H1 (cell line): ENCODE results near the gene TOMM40. TPM values are rescaled to one million over a fixed set of nuclear protein-coding genes. Genes with fewer than 3 reads are reported as not detected.
A peak's percentile ranks its signal among the peaks of the same experiment; 100 is the strongest.
"Not testable (repeated sequence)": the region's sequence is repeated elsewhere in the genome, so short reads cannot be mapped to it uniquely, and the experiment has no call there.

Experiments
- CTCF ChIA-PET: fragments of 300-600 bp; sonication (Branson Sonifier 250); formaldehyde crosslinking; loops from one replicate; lab custom pipeline; 2021; ENCODE audit not compliant: partially characterized antibody; lab: Charles Lee
- POLR2A ChIA-PET: fragments of 300-600 bp; sonication (Branson Sonifier 250); formaldehyde crosslinking; loops from one replicate; lab custom pipeline; 2021; ENCODE audit warnings: inconsistent platforms; ENCODE audit not compliant: partially characterized antibody; lab: Charles Lee
- DNase-seq, 2 experiments: peaks; one replicate each; pipeline versions ENCODE4 v3.0.0 to v3.0.0-alpha.2; 2010 to 2022; ENCODE audit warnings: low spot score in 2 of 2, low read depth in 1 of 2, mixed read lengths in 1 of 2
- FAIRE-seq: peaks from 2 replicates; lab custom pipeline; 2011; peaks lifted over from hg19 to GRCh38; lab: Jason Lieb, UNC
- H2AFZ ChIP-seq: 2 replicates; pipeline ENCODE4 v1.8.1; 2012; ENCODE audit warnings: low read length, inconsistent platforms
- H2AK5ac ChIP-seq: 2 replicates; pipeline ENCODE4 v1.6.1; 2013; ENCODE audit warnings: low read depth, low read length
- H2BK120ac ChIP-seq: replicated peaks from 2 replicates; pipeline ENCODE3; 2013; ENCODE audit warnings: low read depth, low read length, inconsistent platforms
- H2BK12ac ChIP-seq: 2 replicates; pipeline ENCODE4 v1.6.1; 2013; ENCODE audit warnings: low read depth, low read length
- H2BK15ac ChIP-seq: 2 replicates; pipeline ENCODE4 v1.6.1; 2013; ENCODE audit warnings: low read length
- H2BK20ac ChIP-seq: 2 replicates; pipeline ENCODE4 v1.6.1; 2013; ENCODE audit warnings: low read length
- H2BK5ac ChIP-seq: 2 replicates; pipeline ENCODE4 v1.6.1; 2013; ENCODE audit warnings: low read depth, low read length
- H3K14ac ChIP-seq: 2 replicates; pipeline ENCODE4 v1.6.1; 2013; ENCODE audit warnings: inconsistent platforms; ENCODE audit not compliant: insufficient read length
- H3K18ac ChIP-seq: 2 replicates; pipeline ENCODE4 v1.6.1; 2013; ENCODE audit warnings: low read length; ENCODE audit errors: extremely low read depth
- H3K23ac ChIP-seq: 2 replicates; pipeline ENCODE4 v1.6.1; 2013; ENCODE audit warnings: inconsistent platforms; ENCODE audit not compliant: insufficient read length
- H3K23me2 ChIP-seq: 2 replicates; pipeline ENCODE4 v1.6.1; 2013; ENCODE audit warnings: low read depth, low read length
- H3K27ac ChIP-seq: 2 replicates; pipeline ENCODE4 v1.6.1; 2011; ENCODE audit warnings: low read depth, low read length, inconsistent platforms
- H3K27me3 ChIP-seq, 4 experiments: replicated peaks in 1 of 4; 1 replicate in 1 of 4; 2 replicates in 3 of 4; pipeline versions ENCODE4 v1.6.1 to v1.8.1; 2011 to 2013; ENCODE audit warnings: low read length in 3 of 4, mild to moderate bottlenecking in 3 of 4, inconsistent platforms in 2 of 4, mixed read lengths in 2 of 4, moderate library complexity in 1 of 4; ENCODE audit not compliant: control insufficient read depth in 3 of 4, insufficient read depth in 3 of 4; ENCODE audit errors: extremely low read depth in 1 of 4
- H3K36me3 ChIP-seq, 4 experiments: 2 replicates each; pipeline versions ENCODE4 v1.6.1 to v1.8.1; 2011 to 2013; ENCODE audit warnings: mild to moderate bottlenecking in 4 of 4, low read length in 3 of 4, moderate library complexity in 2 of 4, control low read depth in 1 of 4, inconsistent platforms in 1 of 4; ENCODE audit not compliant: insufficient read depth in 4 of 4, control insufficient read depth in 2 of 4
- H3K4ac ChIP-seq: replicated peaks from 2 replicates; pipeline ENCODE3; 2013; ENCODE audit warnings: low read length, low read depth, mixed read lengths, inconsistent platforms; ENCODE audit not compliant: insufficient read length
- H3K4me1 ChIP-seq, 4 experiments: replicated peaks in 1 of 4; 1 replicate in 1 of 4; 2 replicates in 3 of 4; pipeline versions ENCODE4 v1.6.1 to v1.8.1; 2011 to 2013; ENCODE audit warnings: low read length in 3 of 4, inconsistent platforms in 2 of 4, mixed read lengths in 1 of 4; ENCODE audit not compliant: insufficient read depth in 4 of 4, control insufficient read depth in 3 of 4
- H3K4me2 ChIP-seq, 2 experiments: 2 replicates each; pipeline versions ENCODE4 v1.6.1 to v1.8.1; 2011 to 2013; ENCODE audit warnings: low read depth in 2 of 2, low read length in 2 of 2, control low read depth in 1 of 2, inconsistent platforms in 1 of 2, mild to moderate bottlenecking in 1 of 2; ENCODE audit not compliant: insufficient read depth in 1 of 2
- H3K4me3 ChIP-seq, 4 experiments: fragments of 200-600, 300-600 bp in 1 of 4; sonication (generic), shearing (Covaris generic), sonication (Bioruptor Twin) in 1 of 4; 2 replicates each; pipeline versions ENCODE4 v1.5.1 to v1.8.1; 2011 to 2016; ENCODE audit warnings: low read length in 4 of 4, low read depth in 3 of 4, control low read depth in 2 of 4, inconsistent platforms in 2 of 4, mild to moderate bottlenecking in 2 of 4, mixed read lengths in 1 of 4, moderate library complexity in 1 of 4; ENCODE audit not compliant: insufficient read depth in 2 of 4; ENCODE audit errors: extremely low read depth in 1 of 4
- H3K56ac ChIP-seq: replicated peaks from 2 replicates; pipeline ENCODE3; 2013; ENCODE audit warnings: low read depth, mild to moderate bottlenecking, mixed read lengths, low read length, inconsistent platforms; ENCODE audit not compliant: insufficient read length
- H3K79me1 ChIP-seq: 2 replicates; pipeline ENCODE4 v1.6.1; 2013; ENCODE audit warnings: low read depth, low read length, control low read depth
- H3K79me2 ChIP-seq, 2 experiments: 2 replicates each; pipeline versions ENCODE4 v1.6.1 to v1.8.1; 2012 to 2013; ENCODE audit warnings: low read length in 2 of 2, mild to moderate bottlenecking in 2 of 2, inconsistent platforms in 1 of 2; ENCODE audit not compliant: insufficient read depth in 2 of 2, control insufficient read depth in 1 of 2
- H3K9ac ChIP-seq, 4 experiments: replicated peaks in 1 of 4; 1 replicate in 1 of 4; 2 replicates in 3 of 4; pipeline versions ENCODE4 v1.6.1 to v1.8.1; 2011 to 2013; ENCODE audit warnings: low read depth in 3 of 4, low read length in 3 of 4, control low read depth in 2 of 4, mild to moderate bottlenecking in 2 of 4, moderate library complexity in 2 of 4, inconsistent platforms in 1 of 4; ENCODE audit errors: extremely low read depth in 1 of 4
- H3K9me3 ChIP-seq, 2 experiments: 2 replicates each; pipeline versions ENCODE4 v1.6.1 to v1.8.1; 2012 to 2013; ENCODE audit warnings: mild to moderate bottlenecking in 2 of 2, moderate library complexity in 2 of 2, control low read depth in 1 of 2, inconsistent platforms in 1 of 2, low read depth in 1 of 2, low read length in 1 of 2, mixed read lengths in 1 of 2; ENCODE audit not compliant: insufficient read depth in 2 of 2
- H4K20me1 ChIP-seq, 2 experiments: replicated peaks in 1 of 2; 2 replicates each; pipeline versions ENCODE3 to v1.8.1; 2011 to 2013; ENCODE audit warnings: inconsistent platforms in 2 of 2, low read length in 2 of 2, mild to moderate bottlenecking in 1 of 2; ENCODE audit not compliant: insufficient read depth in 2 of 2, control insufficient read depth in 1 of 2
- H4K5ac ChIP-seq: 2 replicates; pipeline ENCODE4 v1.6.1; 2013; ENCODE audit warnings: low read length, low read depth, mixed read lengths, inconsistent platforms; ENCODE audit not compliant: insufficient read length
- H4K8ac ChIP-seq: 2 replicates; pipeline ENCODE4 v1.8.0; 2013; ENCODE audit warnings: mild to moderate bottlenecking, moderate library complexity, low read length, inconsistent platforms; ENCODE audit not compliant: insufficient read depth; ENCODE audit errors: extremely low read depth
- H4K91ac ChIP-seq: replicated peaks from 2 replicates; pipeline ENCODE3; 2013; ENCODE audit warnings: low read length, mixed read lengths, inconsistent platforms; ENCODE audit not compliant: insufficient read length
- ASH2L ChIP-seq: fragments of 200-600, 300-600 bp; sonication (generic); IDR thresholded peaks from one replicate; pipeline ENCODE4 v1.7.1; 2017; ENCODE audit warnings: low read length
- CEBPB ChIP-seq: IDR thresholded peaks from 2 replicates; pipeline ENCODE4 v1.6.1; 2012; ENCODE audit warnings: low read depth, low read length
- CHD2 ChIP-seq: IDR thresholded peaks from 2 replicates; pipeline ENCODE4 v1.6.1; 2012; ENCODE audit warnings: low read length, improper control_type of control experiment
- CREB1 ChIP-seq: IDR thresholded peaks from 2 replicates; pipeline ENCODE4 v1.6.1; 2012; ENCODE audit warnings: inconsistent platforms
- KDM4A ChIP-seq: IDR thresholded peaks from one replicate; pipeline ENCODE4 v1.7.1; 2012; ENCODE audit warnings: low read depth, mild to moderate bottlenecking, moderate library complexity, low read length, inconsistent platforms; ENCODE audit not compliant: severe bottlenecking
- NRF1 ChIP-seq: IDR thresholded peaks from 2 replicates; pipeline ENCODE4 v1.6.1; 2011; ENCODE audit warnings: mild to moderate bottlenecking, low read depth, low read length, improper control_type of control experiment
- PHF8 ChIP-seq: fragments of 200-600 bp; sonication (generic); conservative IDR thresholded peaks from 2 replicates; pipeline ENCODE4 v1.7.1; 2012; ENCODE audit warnings: low read depth, mild to moderate bottlenecking, inconsistent platforms, low read length, moderate library complexity
- POLR2A ChIP-seq, 2 experiments: IDR thresholded peaks; 1 replicate in 1 of 2; 2 replicates in 1 of 2; pipeline ENCODE4 v1.6.1; 2011; ENCODE audit warnings: low read depth in 2 of 2, low read length in 2 of 2, mild to moderate bottlenecking in 2 of 2; ENCODE audit errors: control extremely low read depth in 1 of 2
- RFX5 ChIP-seq: IDR thresholded peaks from 2 replicates; pipeline ENCODE4 v1.6.1; 2011; ENCODE audit warnings: low read depth, low read length, improper control_type of control experiment, borderline replicate concordance
- SP1 ChIP-seq: IDR thresholded peaks from 2 replicates; pipeline ENCODE4 v1.6.1; 2011; ENCODE audit warnings: low read depth, low read length
- TBP ChIP-seq: IDR thresholded peaks from 2 replicates; pipeline ENCODE4 v1.6.1; 2011; ENCODE audit warnings: low read depth, low read length, improper control_type of control experiment
- WGBS, 2 experiments: shearing (Covaris generic) in 1 of 2; methylation state at CpG; one replicate each; pipeline versions ENCODE4 v1.1.6 to v1.1.7; 2013 to 2015; ENCODE audit warnings: low lambda C conversion rate in 2 of 2, mixed read lengths in 2 of 2, inconsistent platforms in 1 of 2, low coverage in 1 of 2, missing lambda C conversion rate in 1 of 2; ENCODE audit not compliant: insufficient replicate concordance in 2 of 2, insufficient coverage in 1 of 2, insufficient read length in 1 of 2; ENCODE audit errors: extremely low coverage in 1 of 2, missing lambda C conversion rate in 1 of 2; 5-methylcytosine and 5-hydroxymethylcytosine counted together
- polyA plus RNA-seq, 7 experiments: library from polyadenylated mRNA; depleted of rRNA in 3 of 7; stranded (reverse) in 5 of 7; unstranded in 2 of 7; fragments of >200 nt in 5 of 7; fragments of 200-250 nt in 2 of 7; gene quantifications; 1 replicate in 5 of 7; 2 replicates in 1 of 7; 4 replicates in 1 of 7; pipeline versions ENCODE4 v1.2.1 to v1.2.3, GENCODE V29; 2011 to 2013; ENCODE audit warnings: missing spikeins in 2 of 7, mixed read lengths in 2 of 7
- total RNA-seq: library from RNA; stranded (reverse); fragmentation: NEBNext Ultra II Directional; extraction: Animal tissue kit (Norgen Biotek cat#: 25700); gene quantifications from 2 replicates; pipeline ENCODE4 v1.2.1, GENCODE V29; 2021

TOMM40 gene
- total and polyA plus RNA-seq, 2 of the 8 experiments (the other 6 are each of a cell fraction or from before 2014, with no cell fraction given), result 154 to 179 TPM

DNA sequence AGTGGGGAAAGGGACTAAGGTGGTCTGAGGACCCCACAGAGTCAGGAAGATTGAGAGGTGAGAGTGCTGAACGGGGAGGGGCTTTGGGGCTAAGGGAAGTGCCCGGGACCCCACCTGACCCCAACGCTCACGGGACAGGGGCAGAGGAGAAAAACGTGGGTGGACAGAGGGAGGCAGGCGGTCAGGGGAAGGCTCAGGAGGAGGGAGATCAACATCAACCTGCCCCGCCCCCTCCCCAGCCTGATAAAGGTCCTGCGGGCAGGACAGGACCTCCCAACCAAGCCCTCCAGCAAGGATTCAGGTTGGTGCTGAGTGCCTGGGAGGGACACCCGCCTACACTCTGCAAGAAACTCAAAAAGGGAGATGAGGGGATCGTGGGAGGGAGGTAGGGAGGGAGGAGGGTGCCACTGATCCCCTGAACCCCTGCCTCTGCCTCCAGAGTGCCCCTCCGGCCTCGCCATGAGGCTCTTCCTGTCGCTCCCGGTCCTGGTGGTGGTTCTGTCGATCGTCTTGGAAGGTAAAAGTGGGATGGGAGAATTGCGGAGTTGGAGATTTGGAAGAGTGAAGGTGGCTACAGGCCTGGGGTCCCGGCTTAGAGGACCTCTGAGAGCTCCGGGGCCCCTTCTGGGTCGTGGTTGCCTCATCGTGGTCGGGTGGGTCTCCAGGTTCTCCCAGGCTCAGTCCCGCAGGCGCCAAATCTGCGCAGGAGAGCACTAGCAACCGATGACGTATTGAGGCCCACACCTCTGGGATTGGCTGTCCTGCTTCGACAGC lies 23.6 kb downstream of the TOMM40 start, which contains the start of gene APOC1:
Gene APOC1, plus strand, starts transcription at position 176 of the 774 bp plus-strand sequence. Its CDS starts 284 bp downstream, at position 460.
- POLR2A ChIA-PET, result interaction anchor here (0.7 to 4.9 kb wide), 6 partner anchors 10 to 40 kb away, joined by 3 to 50 read pairs (median 6); partner anchors contain the start of genes APOE and CLPTM1
- peak within 1 kb of the TSS; percentile 27 for H4K5ac ChIP-seq

More for the DNA sequence above, 23.6 kb downstream of the TOMM40 start, which contains the start of gene APOC1:
- FAIRE-seq (peak; percentile 24), DNase-seq (peak; percentile 53 to 93)
- not testable (repeated sequence) for H4K20me1 ChIP-seq, H3K14ac ChIP-seq, H3K9me3 ChIP-seq, H2BK120ac ChIP-seq, H3K79me2 ChIP-seq, H3K79me1 ChIP-seq, H3K36me3 ChIP-seq, H3K23ac ChIP-seq, H3K23me2 ChIP-seq, H3K27me3 ChIP-seq, H4K8ac ChIP-seq
- Histone ChIP-seq H2AFZ (peak within 1 kb of the TSS; percentile 79), H3K4me3 (peak within 1 kb of the TSS; percentile 41 to 76 (median 56)), H3K4me1 (peaks cover 4 to 17% (median 6%) of the 10 kb centered on the region in 4 experiments), H3K9ac (peak within 1 kb of the TSS in 3 of 4 experiments; percentile 35 to 91 (median 71); a peak in 6 of 7 replicates), H3K27ac (peak within 1 kb of the TSS; percentile 71), H3K56ac (peak within 1 kb of the TSS; percentile 74), H3K18ac (peak within 1 kb of the TSS; percentile 95), H3K4me2 (peak within 1 kb of the TSS; percentile 70 to 89), H2BK15ac (peak within 1 kb of the TSS; percentile 97; the same call in 1 of the 2 replicates), H3K4ac (peak within 1 kb of the TSS; percentile 46), H2AK5ac (0 out of 2 replicates have a peak within 1 kb of the TSS, but pooled peaks have one; percentile 48), H2BK12ac (peak within 1 kb of the TSS; percentile 75; the same call in 1 of the 2 replicates), H2BK20ac (0 out of 2 replicates have a peak within 1 kb of the TSS, but pooled peaks have one; percentile 61), H4K91ac (peak within 1 kb of the TSS; percentile 36), H2BK5ac (peak within 1 kb of the TSS; percentile 83)
- CTCF ChIA-PET, result interaction anchor here (0.8 to 4.4 kb wide), 3 partner anchors 9 to 38 kb away, joined by 3 to 13 read pairs (median 6); partner anchors contain the start of gene APOE
- peak; percentile 47 for TF ChIP-seq KDM4A
- TF ChIP-seq ASH2L, result peak; percentile 16
- TF ChIP-seq PHF8, result peak; percentile 27; the same call in 1 of the 2 replicates
- peak; percentile 82 for TF ChIP-seq SP1
- TF ChIP-seq CREB1, result peak; percentile 96
- TF ChIP-seq NRF1, result peak; percentile 12; the same call in 1 of the 2 replicates
- TF ChIP-seq POLR2A (IDR thresholded peaks at IDR 0.05; ENCODE audit: control extremely low read depth in 1 of 2, low read depth in 2 of 2, low read length in 2 of 2), result peak; percentile 57 to 69
- TF ChIP-seq CEBPB, result peak; percentile 60; the same call in 1 of the 2 replicates
- peak; percentile 83 for TF ChIP-seq CHD2
- TF ChIP-seq TBP, result 0 out of 2 replicates have a peak, but pooled peaks have one; percentile 12
- peak; percentile 95 for TF ChIP-seq RFX5
- WGBS, 2 experiments, result 2% methylated on average over 18 of the region's 28 CpGs; no CpG with 5 or more reads in 1 of the 2 experiments
